SU-DHL-6 (cell line): ENCODE measurements around the gene ADCY10.

Source experiments
- H2AFZ ChIP-seq: fragments of 200-600 bp; sonication (generic); 2 replicates; pipeline ENCODE4 v1.6.1; 2014; ENCODE audit warnings: low read depth, mild to moderate bottlenecking, moderate library complexity, mixed read lengths, antibody characterized with exemption, low read length; ENCODE audit not compliant: severe bottlenecking
- H3F3A ChIP-seq: fragments of 200-600 bp; shearing (Covaris generic); 2 replicates; pipeline ENCODE4 v1.6.0; 2016; ENCODE audit warnings: antibody characterized with exemption, mild to moderate bottlenecking; ENCODE audit not compliant: insufficient read depth
- H3K27ac ChIP-seq: fragments of 200-600 bp; sonication (generic); 2 replicates; pipeline ENCODE4 v1.5.1; 2016; ENCODE audit warnings: low read depth, mild to moderate bottlenecking, low read length, moderate library complexity, mixed read lengths
- H3K27me3 ChIP-seq: fragments of 200-600 bp; sonication (generic), shearing (Covaris generic); 2 replicates; pipeline ENCODE4 v1.6.0; 2014; ENCODE audit warnings: mild to moderate bottlenecking, low read length
- H3K36me3 ChIP-seq: fragments of 200-600 bp; sonication (generic); 2 replicates; pipeline ENCODE4 v1.6.1; 2014; ENCODE audit warnings: mild to moderate bottlenecking, low read length, mixed read lengths
- H3K4me2 ChIP-seq: fragments of 300-600, 200-600 bp; shearing (Covaris generic), sonication (generic); 2 replicates; pipeline ENCODE4 v1.6.0; 2014; ENCODE audit warnings: low read length, low read depth, mild to moderate bottlenecking; ENCODE audit not compliant: poor library complexity, severe bottlenecking
- H3K4me3 ChIP-seq: fragments of 200-600 bp; sonication (generic); 2 replicates; pipeline ENCODE4 v1.5.1; 2014; ENCODE audit warnings: antibody characterized with exemption, low read length, mild to moderate bottlenecking, mixed read lengths; ENCODE audit not compliant: insufficient read depth, poor library complexity, severe bottlenecking
- H3K79me2 ChIP-seq: fragments of 200-600 bp; sonication (generic); 2 replicates; pipeline ENCODE4 v1.6.1; 2014; ENCODE audit warnings: mild to moderate bottlenecking, low read length, moderate library complexity; ENCODE audit not compliant: insufficient read depth
- H3K9ac ChIP-seq: fragments of 200-600 bp; sonication (generic); 2 replicates; pipeline ENCODE4 v1.7.0; 2014; ENCODE audit warnings: mild to moderate bottlenecking, low read length
- H3K9me2 ChIP-seq: fragments of 200-600 bp; sonication (generic); replicated peaks from 2 replicates; pipeline ENCODE4 v1.6.1; 2014; ENCODE audit warnings: low read length; ENCODE audit not compliant: insufficient read depth
- H3K9me3 ChIP-seq: fragments of 200-600 bp; sonication (generic); 2 replicates; pipeline ENCODE4 v1.6.1; 2014; ENCODE audit warnings: low read length, mixed read lengths; ENCODE audit not compliant: insufficient read depth
- H4K20me1 ChIP-seq: fragments of 200-600 bp; sonication (generic); 2 replicates; pipeline ENCODE4 v1.6.1; 2014; ENCODE audit warnings: low read depth, mild to moderate bottlenecking, antibody characterized with exemption, low read length, moderate library complexity, mixed read lengths
- CTCF ChIP-seq: fragments of 200-600 bp; sonication (generic); IDR thresholded peaks from one replicate; pipeline ENCODE4 v1.5.1; 2017; ENCODE audit warnings: antibody characterized with exemption, mild to moderate bottlenecking, low read length, moderate library complexity; ENCODE audit not compliant: insufficient read depth, poor library complexity, severe bottlenecking
- EZH2phosphoT487 ChIP-seq: fragments of 200-600 bp; sonication (generic), shearing (Covaris generic); conservative IDR thresholded peaks from 2 replicates; pipeline ENCODE4 v1.6.1; 2018; ENCODE audit warnings: mild to moderate bottlenecking, antibody characterized with exemption, low read length, moderate library complexity, mixed read lengths

ADCY10 gene

GRCh38 chr1:167797015-167797414 lies 116.9 kb downstream of the ADCY10 start:
- H3K4me2 ChIP-seq, result no peak overlapping the region
- no peak overlapping the region for H3K27ac ChIP-seq
- no peaks in the 10 kb centered on the region for H3K27me3 ChIP-seq
- H2AFZ ChIP-seq, result no peak overlapping the region
- no peak for TF ChIP-seq CTCF
- no peak for TF ChIP-seq EZH2phosphoT487
- H4K20me1 ChIP-seq, result no peaks in the 10 kb centered on the region
- no peaks in the 10 kb centered on the region for H3F3A ChIP-seq
- no peaks in the 10 kb centered on the region for H3K9me3 ChIP-seq
- no peaks in the 10 kb centered on the region for H3K79me2 ChIP-seq
- no peaks in the 10 kb centered on the region for H3K9me2 ChIP-seq
- H3K9ac ChIP-seq, result no peak overlapping the region
- no peak overlapping the region for H3K4me3 ChIP-seq
- no peaks in the 10 kb centered on the region for H3K36me3 ChIP-seq

GRCh38 chr1:167795810-167796740 lies 117.9 kb downstream of the ADCY10 start:
- no peaks in the 10 kb centered on the region for H4K20me1 ChIP-seq
- H3K36me3 ChIP-seq, result no peaks in the 10 kb centered on the region
- no peak overlapping the region for H3K27ac ChIP-seq
- no peak for TF ChIP-seq CTCF
- no peak for TF ChIP-seq EZH2phosphoT487
- H3K27me3 ChIP-seq, result no peaks in the 10 kb centered on the region
- H3F3A ChIP-seq, result no peaks in the 10 kb centered on the region
- H3K9me2 ChIP-seq, result no peaks in the 10 kb centered on the region
- no peak overlapping the region for H3K9ac ChIP-seq
- H3K79me2 ChIP-seq, result no peaks in the 10 kb centered on the region
- no peak overlapping the region for H3K4me3 ChIP-seq
- no peak overlapping the region for H2AFZ ChIP-seq
- no peak overlapping the region for H3K4me2 ChIP-seq
- H3K9me3 ChIP-seq, result no peaks in the 10 kb centered on the region

GRCh38 chr1:167794043-167794442 lies 119.9 kb downstream of the ADCY10 start:
- TF ChIP-seq EZH2phosphoT487, result no peak
- no peak for TF ChIP-seq CTCF

More at GRCh38 chr1:167794043-167794442, 119.9 kb downstream of the ADCY10 start:
- H3K9me3 ChIP-seq, result no peaks in the 10 kb centered on the region
- H4K20me1 ChIP-seq, result no peaks in the 10 kb centered on the region
- H3K9ac ChIP-seq, result no peak overlapping the region
- no peaks in the 10 kb centered on the region for H3K27me3 ChIP-seq
- H3K36me3 ChIP-seq, result no peaks in the 10 kb centered on the region
- H3K79me2 ChIP-seq, result no peaks in the 10 kb centered on the region
- no peak overlapping the region for H2AFZ ChIP-seq
- no peaks in the 10 kb centered on the region for H3F3A ChIP-seq
- H3K4me2 ChIP-seq, result no peak overlapping the region
- no peak overlapping the region for H3K4me3 ChIP-seq
- H3K27ac ChIP-seq, result no peak overlapping the region
- H3K9me2 ChIP-seq, result no peaks in the 10 kb centered on the region
